NCI-H1694 (cell line): ENCODE results near the gene FREM1.

Experiments
- DNase-seq: peaks from one replicate; lab custom pipeline; 2025; lab: John Stamatoyannopoulos, UW

Gene FREM1

GRCh38 chr9:14868772-14869583, 41.2 kb downstream of the FREM1 start:
- DNase-seq = no peak

- DNase-seq = no peak
Observed at GRCh38 chr9:14868418-14868771, 41.8 kb downstream of the FREM1 start.

- no peak for DNase-seq
Observed at GRCh38 chr9:14866200-14866749, 44.0 kb downstream of the FREM1 start.

GRCh38 chr9:14864309-14864708, 45.9 kb downstream of the FREM1 start:
- no peak for DNase-seq

GRCh38 chr9:14863402-14863801, 46.8 kb downstream of the FREM1 start:
- no peak for DNase-seq

GRCh38 chr9:14857449-14858305, 52.6 kb downstream of the FREM1 start:
- DNase-seq = no peak

- DNase-seq = no peak
Observed at GRCh38 chr9:14849851-14850250, 60.4 kb downstream of the FREM1 start.

GRCh38 chr9:14849296-14849695, 60.9 kb downstream of the FREM1 start:
- no peak for DNase-seq

- peak; percentile 70 for DNase-seq
Observed at GRCh38 chr9:14846871-14847311, 63.3 kb downstream of the FREM1 start.

GRCh38 chr9:14843163-14843562, 67.1 kb downstream of the FREM1 start:
- DNase-seq = no peak

- no peak for DNase-seq
Observed at GRCh38 chr9:14842269-14842668, 68.0 kb downstream of the FREM1 start.

- no peak for DNase-seq
Observed at GRCh38 chr9:14838701-14839100, 71.5 kb downstream of the FREM1 start.

GRCh38 chr9:14836885-14837284, 73.3 kb downstream of the FREM1 start:
- DNase-seq = no peak

- no peak for DNase-seq
Observed at GRCh38 chr9:14831661-14832060, 78.6 kb downstream of the FREM1 start.

GRCh38 chr9:14831074-14831473, 79.2 kb downstream of the FREM1 start:
- no peak for DNase-seq

GRCh38 chr9:14830057-14830456, 80.2 kb downstream of the FREM1 start:
- DNase-seq = no peak

- DNase-seq = no peak
Observed at GRCh38 chr9:14829204-14829603, 81.0 kb downstream of the FREM1 start.

- DNase-seq = no peak
Observed at GRCh38 chr9:14827805-14828204, 82.4 kb downstream of the FREM1 start.

GRCh38 chr9:14824481-14824880, 85.7 kb downstream of the FREM1 start:
- DNase-seq = no peak

GRCh38 chr9:14823800-14824199, 86.4 kb downstream of the FREM1 start:
- no peak for DNase-seq

GRCh38 chr9:14822666-14823065, 87.6 kb downstream of the FREM1 start:
- DNase-seq = no peak

- no peak for DNase-seq
Observed at GRCh38 chr9:14819183-14819582, 91.0 kb downstream of the FREM1 start.

GRCh38 chr9:14814249-14814628, 96.0 kb downstream of the FREM1 start:
- no peak for DNase-seq
